NCI-H146 treated with DMSO at 0.1 percent for 48 hours (cell line): ENCODE results near the gene RABGAP1L.
"Not testable (repeated sequence)": the region's sequence is repeated elsewhere in the genome, so short reads cannot be mapped to it uniquely, and the experiment has no call there.

Source experiments
- DNase-seq: peaks from one replicate; lab custom pipeline; 2025; ENCODE audit not compliant: unreplicated experiment; lab: John Stamatoyannopoulos, UW

Gene RABGAP1L

DNA sequence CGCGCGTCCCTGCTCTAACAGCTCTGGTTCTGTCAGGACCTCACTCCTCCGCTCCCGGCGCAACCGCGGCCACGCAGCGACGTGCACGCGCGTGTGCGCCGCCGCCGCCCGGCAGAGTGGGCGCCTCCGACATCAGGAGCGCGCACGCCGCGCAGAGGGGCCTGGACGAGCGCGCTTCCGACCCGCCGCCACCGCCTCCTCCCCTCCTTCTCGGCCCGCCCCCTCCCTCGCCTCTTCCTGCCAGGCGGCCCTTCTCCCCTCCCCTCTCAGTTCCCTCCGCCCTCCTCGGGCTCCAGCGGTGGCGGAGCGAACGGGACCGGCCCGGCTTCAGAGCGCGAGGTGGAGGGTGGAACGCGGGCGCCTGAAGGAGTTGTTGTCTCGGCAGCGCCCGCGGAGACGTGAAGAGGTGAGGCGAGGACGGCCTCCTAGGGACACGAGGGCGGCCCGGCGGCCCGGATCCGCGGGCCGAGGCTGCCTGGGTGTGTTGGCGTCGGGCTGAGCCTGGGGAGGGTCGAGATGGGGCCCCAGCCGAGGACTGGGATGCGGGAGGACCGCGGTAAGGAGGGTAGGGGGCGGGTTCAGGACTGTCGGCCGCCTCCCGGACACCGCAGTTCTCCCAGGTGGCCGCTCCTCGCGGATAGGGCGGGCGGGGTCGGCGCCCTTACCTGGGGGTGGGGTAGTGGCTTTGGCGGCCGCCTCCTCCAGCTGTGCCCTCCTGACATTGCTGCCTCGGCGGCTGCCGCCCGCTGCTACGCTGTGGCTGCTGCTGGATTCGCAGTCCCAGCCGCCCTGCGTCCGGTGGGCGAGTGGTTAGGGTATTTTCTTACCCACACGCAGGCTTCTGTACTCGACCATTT lies at the start of gene RABGAP1L:
Gene RABGAP1L, plus strand, starts transcription at position 269 of the 857 bp plus-strand sequence.
- DNase-seq = peak; percentile 92

DNA sequence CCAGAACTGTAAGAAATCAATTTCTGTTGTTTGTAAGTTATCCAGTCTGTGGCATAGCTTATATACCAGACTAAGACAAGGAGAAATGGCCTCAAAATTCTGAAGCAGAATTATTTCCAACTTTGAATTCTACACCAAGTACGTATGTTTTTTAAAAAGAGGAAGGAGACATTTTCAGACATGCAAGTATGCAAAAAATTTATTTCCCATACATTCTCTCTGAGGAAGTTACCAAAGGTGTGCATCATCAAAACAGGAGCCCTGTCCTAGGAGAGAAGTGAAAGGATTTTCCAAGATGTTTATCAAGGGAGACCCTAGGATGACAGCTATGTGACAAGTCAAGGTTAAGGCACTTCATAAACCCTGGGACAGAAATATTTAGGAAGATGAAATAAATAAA lies 49.3 kb upstream of the RABGAP1L start:
- no peak for DNase-seq

DNA sequence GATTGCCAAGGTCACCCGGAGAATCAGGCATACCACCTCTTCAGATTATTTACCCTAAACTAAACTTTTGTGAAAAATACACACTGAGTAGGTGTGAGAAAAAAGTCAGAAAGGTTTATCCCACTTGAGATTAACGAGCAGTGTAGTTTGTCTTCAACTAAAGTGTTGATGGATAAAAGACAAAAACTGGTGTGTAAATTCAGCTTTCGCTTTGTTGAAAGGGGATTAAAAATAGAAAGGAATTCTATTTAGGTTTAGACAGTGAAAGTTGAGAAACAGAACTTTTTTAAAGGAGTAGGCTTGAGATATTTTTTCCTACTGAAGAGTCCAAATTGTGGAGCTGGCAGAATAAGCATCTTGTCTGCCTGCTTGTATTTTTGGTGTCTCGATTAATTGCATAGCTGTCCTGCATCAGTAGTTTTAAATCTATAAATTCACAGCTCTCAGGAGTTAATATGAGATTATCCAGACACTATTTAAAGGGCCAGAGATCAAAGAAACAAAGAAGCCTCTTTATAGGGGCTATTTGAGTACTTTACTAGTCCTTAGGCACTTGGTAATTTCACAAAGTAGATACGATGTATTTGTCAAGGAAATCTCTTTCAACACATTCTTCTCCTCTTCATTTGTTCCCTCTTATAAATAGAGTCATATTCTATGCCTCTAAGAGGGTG lies 46.7 kb upstream of the RABGAP1L start:
- no peak for DNase-seq

DNA sequence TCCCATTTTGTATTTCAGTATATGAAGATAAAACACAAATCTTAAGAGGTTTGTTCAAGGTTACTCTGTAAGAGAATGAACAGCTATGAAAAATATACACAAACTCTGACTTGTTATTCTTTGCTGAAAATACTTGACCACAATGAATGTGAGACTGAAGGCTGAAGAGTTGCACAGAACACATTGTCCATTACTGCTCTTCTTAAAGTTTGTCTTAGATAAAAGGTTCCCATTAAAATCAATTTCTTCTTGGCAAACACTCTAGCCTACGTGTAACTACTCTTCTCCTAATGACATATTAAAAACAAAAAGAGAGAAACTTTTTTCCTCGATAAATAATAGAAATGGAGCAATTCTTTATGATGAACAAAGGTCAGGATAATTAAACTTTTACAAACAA lies 45.2 kb upstream of the RABGAP1L start:
- DNase-seq = no peak

DNA sequence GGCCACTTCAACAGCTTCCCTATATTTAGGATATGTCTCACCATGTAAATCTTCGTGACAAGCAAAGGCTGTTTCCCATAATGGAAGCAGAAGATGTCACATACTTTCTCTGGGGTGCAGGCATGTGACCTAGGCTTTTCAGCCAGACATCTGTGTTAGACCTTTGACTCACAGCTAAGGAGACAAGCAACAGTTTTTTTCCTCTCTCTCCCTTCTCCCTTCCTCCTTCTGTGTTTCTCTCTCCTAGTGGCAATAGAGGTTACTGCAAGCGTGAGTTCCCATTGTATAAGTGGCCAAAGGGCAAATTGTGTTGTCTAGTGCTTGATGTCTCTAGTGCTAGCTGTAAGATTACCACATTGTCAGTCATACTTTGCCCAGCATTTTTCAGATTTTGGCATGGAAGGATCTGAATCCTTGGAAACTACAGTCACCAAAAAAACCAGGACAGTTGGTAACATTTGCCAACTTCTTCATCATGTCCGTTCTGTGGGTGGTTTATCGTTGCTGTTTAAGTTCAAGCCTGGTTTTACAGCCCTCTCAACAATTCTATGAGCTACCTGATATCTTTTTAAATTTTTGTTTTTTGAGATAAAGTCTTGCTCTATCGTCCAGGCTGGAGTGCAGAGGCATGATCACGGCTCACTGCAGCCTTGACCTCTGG lies 44.4 kb upstream of the RABGAP1L start:
- DNase-seq = peak; percentile 52

DNA sequence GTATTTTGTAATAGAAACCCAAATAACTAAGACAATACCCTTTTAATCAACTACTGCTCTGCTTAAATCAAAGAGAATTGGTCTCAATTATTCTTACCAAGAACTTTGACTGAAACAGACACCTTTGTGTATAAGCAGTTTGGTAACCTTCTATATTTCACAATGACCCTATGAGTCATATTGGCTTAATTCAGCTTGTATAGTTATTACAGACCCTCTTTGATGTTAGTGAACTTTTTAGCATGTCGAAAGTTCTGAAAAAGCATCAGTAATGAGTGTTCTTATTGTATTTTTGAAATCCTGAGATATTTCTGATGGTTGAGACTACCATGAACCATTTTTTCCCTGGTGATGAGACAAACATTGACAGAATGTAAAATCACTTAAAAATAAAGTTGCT lies 43.3 kb upstream of the RABGAP1L start:
- DNase-seq = no peak

DNA sequence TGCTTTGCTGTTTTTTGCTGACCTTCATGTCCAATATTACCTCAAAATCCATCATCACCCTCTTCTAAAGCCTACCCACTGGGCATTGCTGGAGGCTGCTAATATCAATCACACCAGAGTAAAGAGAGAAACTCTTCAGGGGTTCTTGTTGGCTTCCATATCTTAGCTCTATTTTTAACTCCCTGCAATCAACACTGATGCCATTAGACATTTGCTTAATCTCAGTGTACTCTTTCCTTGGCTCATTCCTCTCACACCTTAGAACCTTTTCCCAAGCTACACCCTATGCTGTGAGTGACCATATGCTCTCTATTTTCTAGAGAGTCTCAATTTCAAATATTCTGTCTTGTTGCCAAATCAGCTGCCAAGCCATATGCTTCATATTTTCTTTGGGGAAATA lies 40.6 kb upstream of the RABGAP1L start:
- no peak for DNase-seq

DNA sequence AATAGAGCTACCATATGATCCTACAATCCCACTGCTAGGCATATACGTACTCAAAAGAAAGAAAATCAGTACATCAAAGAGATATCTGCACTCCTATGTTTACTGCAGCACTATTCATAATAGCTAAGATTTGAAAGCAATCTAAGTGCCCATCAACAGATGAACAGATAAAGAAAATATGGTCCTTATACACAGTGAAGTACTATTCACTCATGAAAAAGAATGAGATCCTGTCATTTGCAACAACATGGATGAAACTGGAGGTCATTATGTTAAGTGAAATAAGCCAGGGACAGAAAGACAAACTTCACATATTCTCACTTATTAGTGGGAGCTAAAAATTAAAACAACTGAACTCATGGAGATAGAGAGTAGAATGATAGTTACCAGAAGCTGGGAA lies 37.0 kb upstream of the RABGAP1L start:
- not testable (repeated sequence) for DNase-seq

DNA sequence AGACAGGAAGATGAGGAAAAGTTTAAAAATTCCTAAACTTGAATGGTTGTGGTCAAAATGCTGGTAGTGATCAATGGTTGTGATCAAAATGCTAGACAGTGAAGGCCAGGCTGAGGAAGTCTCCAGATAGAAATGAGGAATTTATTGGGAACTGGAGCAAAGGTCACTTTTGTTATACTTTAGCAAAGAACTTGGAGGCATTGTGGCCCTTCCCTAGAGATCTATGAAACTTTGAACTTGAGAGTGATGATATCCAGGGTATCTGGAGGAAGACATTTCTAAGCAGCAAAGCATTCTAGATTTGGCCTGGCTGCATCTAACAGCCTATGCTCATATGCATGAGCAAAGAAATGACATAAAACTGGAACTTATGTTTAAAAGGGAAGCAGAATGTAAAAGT lies 35.5 kb upstream of the RABGAP1L start:
- no peak for DNase-seq

DNA sequence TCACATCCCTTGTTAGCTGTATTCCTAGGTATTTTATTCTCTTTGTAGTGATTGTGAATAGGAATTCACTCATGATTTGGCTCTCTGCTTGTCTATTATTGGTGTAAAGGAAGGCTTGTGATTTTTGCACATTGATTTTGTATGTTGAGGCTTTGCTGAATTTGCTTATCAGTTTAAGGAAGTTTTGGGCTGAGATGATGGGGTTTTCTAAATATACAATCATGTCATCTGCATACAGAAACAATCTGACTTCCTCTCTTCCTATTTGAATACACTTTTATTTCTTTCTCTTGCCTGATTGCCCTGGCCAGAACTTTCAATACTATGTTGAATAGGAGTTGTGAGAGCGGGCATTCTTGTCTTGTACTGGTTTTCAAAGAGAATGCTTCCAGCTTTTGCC lies 32.1 kb upstream of the RABGAP1L start:
- not testable (repeated sequence) for DNase-seq

DNA sequence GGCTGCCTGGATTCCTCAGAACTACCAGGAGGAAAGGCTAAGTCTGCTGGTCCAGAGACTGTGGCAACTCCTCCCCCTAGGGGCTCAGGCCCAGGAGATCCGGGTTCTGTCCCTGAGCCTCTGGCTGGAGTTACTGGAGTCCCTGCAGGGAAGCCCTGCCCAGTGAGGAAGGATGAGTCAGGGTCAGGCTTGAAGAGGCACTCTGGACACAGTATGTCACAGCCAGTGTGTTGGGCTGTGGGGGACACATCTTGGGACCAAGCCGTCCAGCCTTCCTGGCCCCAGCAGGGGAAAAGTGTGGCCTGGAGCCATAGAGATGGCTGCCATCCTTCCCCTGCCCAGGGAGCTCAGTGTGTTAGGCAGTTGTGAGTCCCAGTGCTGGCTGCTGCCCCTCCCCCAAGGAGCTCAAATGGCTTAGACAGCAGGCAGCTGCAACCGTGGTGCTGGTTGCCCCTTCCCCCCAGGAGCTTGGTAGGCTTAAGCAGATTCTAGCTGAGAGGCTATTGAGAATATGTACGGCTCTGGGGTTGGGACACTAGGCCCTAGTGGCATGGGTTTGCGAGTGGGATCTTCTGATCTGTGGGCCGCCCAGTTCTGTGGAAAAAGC lies 28.2 kb upstream of the RABGAP1L start:
- no peak for DNase-seq

DNA sequence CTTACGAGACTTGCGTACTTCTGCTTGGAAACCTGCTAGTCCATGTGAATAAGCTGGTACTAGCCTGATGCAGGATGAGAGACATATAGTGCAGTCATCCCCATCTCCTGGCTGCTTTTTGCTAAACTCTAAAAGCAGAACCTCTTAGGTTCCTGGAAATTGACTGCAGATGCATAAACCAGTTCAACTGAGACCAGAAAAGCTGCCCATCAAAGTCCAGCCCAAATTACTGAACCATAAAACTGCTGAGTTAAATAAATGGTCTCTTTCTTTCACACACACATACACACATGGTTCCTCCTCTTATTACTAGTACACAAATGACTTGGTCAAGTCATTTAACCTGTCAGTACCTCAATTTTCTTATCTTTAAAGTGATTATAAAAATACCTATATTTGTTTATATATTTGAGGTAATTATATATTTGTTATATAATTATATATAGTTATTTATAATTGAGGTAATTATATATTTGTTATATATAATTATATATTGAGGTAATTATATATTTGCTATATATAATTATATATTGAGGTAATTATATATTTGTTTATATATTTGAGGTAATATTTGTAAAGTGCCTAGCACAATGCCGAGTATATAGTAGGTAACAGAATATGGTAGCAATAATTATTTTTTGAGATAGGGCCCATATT lies 25.2 kb upstream of the RABGAP1L start:
- DNase-seq = peak; percentile 69

DNA sequence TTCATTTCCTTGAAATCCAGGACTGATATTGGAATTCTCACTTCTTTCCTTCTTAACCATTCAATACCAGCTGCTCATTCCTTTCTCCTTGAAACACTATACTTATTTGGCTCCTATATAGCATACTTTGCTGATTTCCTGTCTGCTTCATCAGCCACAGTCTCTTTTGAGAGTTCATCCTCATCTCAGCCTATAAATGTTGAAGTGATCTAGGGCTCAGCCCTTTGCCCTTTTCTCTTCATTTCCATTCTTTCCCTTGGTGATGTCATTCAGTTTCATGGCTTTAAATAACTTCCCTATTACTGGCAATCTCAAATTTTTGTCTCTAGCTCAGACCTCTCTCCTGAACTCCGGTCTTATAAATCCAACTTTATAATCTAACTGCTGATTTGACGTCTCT lies 24.1 kb upstream of the RABGAP1L start:
- no peak for DNase-seq

DNA sequence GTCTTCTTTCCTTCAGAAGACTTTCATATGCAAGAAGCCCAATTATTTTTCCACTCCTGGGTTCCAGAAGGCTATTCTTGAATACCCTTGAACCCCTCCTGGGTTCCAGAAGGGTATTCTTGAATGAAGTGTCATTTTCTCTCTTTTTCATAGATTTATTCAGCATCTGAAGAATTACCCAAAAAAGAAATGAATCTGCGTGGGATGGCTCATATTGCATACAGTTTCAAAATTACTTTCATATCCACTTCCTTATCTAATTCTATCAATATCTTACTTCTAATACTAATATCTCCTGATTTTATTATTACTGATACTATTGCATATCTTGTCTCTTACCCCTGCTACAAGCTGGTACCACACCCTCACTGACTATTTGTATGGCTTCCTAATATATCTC lies 22.6 kb upstream of the RABGAP1L start:
- DNase-seq = no peak

DNA sequence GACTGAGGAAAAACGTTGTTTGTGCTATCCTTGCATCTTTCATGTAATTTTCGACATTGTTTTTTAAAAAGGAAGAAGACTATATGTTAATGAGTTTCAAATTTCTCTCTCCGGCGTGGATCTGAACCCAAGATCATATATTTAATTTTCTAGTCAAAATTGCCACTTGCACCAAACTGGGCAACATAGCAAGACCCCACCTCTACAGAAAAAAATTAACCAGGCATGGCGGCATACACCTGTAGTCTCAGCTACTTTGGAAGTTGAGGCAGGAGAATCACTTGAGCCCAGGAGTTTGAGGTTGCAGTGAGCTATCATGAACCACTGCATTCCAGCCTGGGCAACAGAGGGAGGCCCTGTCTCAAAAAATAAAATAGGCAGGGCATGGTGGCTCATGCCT lies 16.5 kb upstream of the RABGAP1L start:
- no peak for DNase-seq

DNA sequence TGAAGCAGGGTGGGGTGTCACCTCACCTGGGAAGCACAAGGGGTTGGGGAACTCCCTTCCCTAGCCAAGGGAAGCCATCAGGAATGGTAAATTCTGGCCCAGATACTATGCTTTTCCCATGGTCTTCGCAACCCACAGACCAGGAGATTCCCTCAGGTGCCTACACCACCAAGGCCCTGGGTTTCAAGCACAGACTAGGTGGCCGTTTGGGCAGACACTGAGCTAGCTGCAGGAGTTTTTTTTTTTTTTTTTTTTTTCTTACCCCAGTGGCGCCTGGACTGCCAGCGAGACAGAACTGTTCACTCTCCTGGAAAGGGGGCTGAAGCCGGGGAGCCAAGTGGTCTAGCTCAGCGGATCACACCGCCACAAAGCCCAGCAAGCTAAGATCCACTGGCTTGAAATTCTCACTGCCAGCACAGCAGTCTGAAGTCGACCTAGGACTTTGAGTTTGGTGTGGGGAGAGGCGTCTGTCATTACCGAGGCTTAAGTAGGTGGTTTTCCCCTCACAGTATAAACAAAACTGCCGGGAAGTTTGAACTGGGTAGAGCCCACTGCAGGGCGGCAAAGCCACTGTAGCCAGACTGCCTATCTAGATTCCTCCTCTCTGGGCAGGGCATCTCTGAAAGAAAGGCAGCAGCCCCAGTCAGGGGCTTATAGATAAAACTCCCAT lies 15.5 kb upstream of the RABGAP1L start:
- DNase-seq = not testable (repeated sequence)

DNA sequence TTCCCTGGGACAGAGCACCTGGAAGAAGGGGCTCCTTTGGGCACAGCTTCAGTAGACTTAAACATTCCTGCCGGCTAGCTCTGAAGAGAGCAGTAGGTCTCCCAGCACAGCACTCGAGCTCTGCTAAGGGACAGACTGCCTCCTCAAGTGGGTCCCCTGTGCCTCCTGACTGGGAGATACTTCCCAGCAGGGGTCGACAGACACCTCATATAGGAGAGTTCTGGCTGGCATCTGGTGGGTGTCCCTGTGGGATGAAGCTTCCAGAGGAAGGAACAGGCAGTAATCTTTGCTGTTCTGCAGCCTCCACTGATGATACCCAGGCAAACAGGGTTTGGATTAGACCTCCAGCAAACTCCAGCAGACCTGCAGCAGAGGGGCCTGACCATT lies 14.9 kb upstream of the RABGAP1L start:
- not testable (repeated sequence) for DNase-seq

DNA sequence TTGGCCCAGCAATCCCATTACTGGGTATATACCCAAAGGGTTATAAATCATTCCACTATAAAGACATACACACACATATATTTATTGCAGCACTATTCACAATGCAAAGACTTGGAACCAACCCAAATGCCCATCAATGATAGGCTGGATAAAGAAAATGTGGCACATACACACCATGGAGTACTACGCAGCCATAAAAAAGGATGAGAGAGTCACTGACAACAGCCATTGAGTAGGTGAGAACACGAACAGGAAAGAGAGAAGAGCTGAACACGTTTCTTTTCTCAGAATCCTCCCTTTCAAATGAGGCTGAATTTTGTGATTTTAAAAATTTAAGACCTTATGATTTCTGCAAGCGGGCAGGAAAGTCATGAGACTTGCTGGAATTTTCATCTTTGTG lies 10.1 kb upstream of the RABGAP1L start:
- DNase-seq = no peak

DNA sequence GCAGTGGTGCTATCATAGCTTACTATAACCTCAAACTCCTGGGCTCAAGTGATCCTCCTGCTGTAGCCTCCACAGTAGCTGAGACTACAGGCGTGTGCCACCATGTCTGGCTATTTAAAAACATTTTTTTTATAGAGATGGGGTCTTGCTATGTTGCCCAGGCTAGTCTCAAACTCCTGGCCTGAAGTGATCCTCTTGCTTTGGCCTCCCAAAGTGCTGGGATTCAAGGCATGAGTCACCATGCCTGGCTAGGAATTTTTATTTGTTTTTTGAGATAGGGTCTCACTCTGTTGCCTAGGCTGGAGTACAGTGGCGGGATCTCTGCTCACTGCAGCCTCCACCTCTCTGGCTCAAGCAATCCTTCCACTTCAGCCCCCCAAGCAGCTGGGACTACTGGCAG lies 8.8 kb upstream of the RABGAP1L start:
- DNase-seq = no peak

DNA sequence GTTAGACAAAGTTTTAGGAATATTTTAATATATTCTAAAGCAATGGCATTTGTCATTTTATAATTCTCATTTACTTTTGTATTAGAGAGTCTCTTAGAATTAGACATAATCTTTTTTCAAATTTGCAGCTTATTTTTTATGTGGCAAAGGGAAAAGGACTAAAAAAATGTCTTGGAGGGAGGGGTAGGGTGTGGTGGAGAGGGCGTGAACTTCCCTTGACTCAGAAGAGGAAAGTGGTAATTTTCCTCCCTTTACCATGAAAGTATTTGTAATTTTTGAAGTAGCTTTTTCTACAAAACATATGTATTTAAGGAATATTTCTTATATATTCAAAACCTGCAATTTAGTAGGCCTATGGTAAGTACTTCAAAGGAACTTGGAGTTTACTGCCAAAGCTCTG lies 6.9 kb upstream of the RABGAP1L start:
- DNase-seq = no peak
